Upper lobe of right lung (tissue), 1 donor: ENCODE data around the gene MYO7B. TPM values are rescaled to one million over a fixed set of nuclear protein-coding genes. Genes with fewer than 3 reads are reported as not detected.
A peak's percentile ranks its signal among the peaks of the same experiment; 100 is the strongest.

Experiments
- ATAC-seq: fragments of 200-7000 bp; cut with Tn5 transposase; one replicate; pipeline ENCODE4 v1.9.1; 2020; ENCODE audit warnings: mild to moderate bottlenecking, moderate library complexity
- DNase-seq: peaks from one replicate; pipeline ENCODE4 v3.0.0-alpha.2; 2020
- H3K27ac ChIP-seq: fragments of 200-600 bp; one replicate; pipeline ENCODE4 v1.8.0; 2022
- H3K27me3 ChIP-seq: fragments of 200-600 bp; one replicate; pipeline ENCODE4 v1.8.0; 2022; ENCODE audit warnings: mild to moderate bottlenecking
- H3K36me3 ChIP-seq: fragments of 200-600 bp; one replicate; pipeline ENCODE4 v1.8.0; 2022
- H3K4me1 ChIP-seq: fragments of 200-600 bp; one replicate; pipeline ENCODE4 v1.8.0; 2022
- H3K4me3 ChIP-seq: fragments of 200-600 bp; one replicate; pipeline ENCODE4 v1.8.0; 2022; ENCODE audit warnings: mild to moderate bottlenecking
- H3K9me3 ChIP-seq: fragments of 200-600 bp; one replicate; pipeline ENCODE4 v1.8.0; 2022
- CTCF ChIP-seq: fragments of 200-600 bp; IDR thresholded peaks from one replicate; pipeline ENCODE4 v1.8.0; 2022; ENCODE audit warnings: antibody characterized with exemption
- intact Hi-C: fragments of 100-400 bp; cut with DNase I; formaldehyde crosslinking; loops from one replicate; pipeline ENCODE4 v1.11.0; 2022
- total RNA-seq: library from RNA; stranded (reverse); fragmentation: NEBNext Ultra II Directional; extraction: Animal tissue kit (Norgen Biotek cat#: 25700); gene quantifications from one replicate; pipeline ENCODE4 v1.2.1, GENCODE V29; 2021
- donor health status: DM: no; HTN: yes; CAD: no; lungs with severe emphysema.

The MYO7B gene
- total RNA-seq, 1 donor from 2014 or later, result 2.2 TPM

- Histone ChIP-seq H3K27me3 (no peaks in the 10 kb centered on the region), H3K4me1 (peaks cover 9% of the 10 kb centered on the region), H3K27ac (no peak overlapping the region), H3K9me3 (no peaks in the 10 kb centered on the region), H3K4me3 (no peak overlapping the region), H3K36me3 (no peaks in the 10 kb centered on the region)
- intact Hi-C loops, result no loop called here
- ATAC-seq, result no peak
- TF ChIP-seq CTCF, result no peak
- no peak for DNase-seq
Measured at GRCh38 chr2:127630864-127631540, 95.5 kb downstream of the MYO7B start.

DNA sequence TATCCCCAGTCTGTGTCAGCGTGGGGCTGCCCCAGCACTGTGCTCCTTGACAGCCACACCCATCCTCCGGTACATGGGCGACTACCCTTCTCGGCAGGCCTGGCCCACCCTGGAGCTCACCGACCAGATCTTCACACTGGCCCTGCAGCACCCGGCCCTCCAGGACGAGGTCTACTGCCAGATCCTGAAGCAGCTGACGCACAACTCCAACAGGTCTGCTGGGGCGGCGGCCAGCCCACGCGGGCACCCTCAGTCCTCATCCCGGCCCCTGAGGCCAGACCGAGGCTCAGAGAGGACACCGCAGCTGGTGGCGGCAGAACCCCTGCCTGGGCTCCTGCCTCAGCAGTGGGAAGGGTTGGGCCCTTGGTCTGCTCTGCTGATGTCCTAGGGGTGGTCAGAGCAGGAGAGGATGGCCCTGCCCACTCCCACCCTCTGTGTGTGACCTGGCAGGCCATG, 96.1 kb downstream of the MYO7B start:
- H3K4me3 ChIP-seq, result no peak overlapping the region
- intact Hi-C loops, result no loop called here
- H3K9me3 ChIP-seq, result no peaks in the 10 kb centered on the region
- H3K27me3 ChIP-seq, result no peaks in the 10 kb centered on the region
- DNase-seq (no peak), ATAC-seq (peak; percentile 0)
- peak overlapping the region; percentile 17 for H3K27ac ChIP-seq
- no peaks in the 10 kb centered on the region for H3K36me3 ChIP-seq
- peaks cover 11% of the 10 kb centered on the region for H3K4me1 ChIP-seq
- TF ChIP-seq CTCF, result no peak

- no peaks in the 10 kb centered on the region for H3K36me3 ChIP-seq
- H3K27me3 ChIP-seq, result no peaks in the 10 kb centered on the region
- H3K27ac ChIP-seq, result peak overlapping the region; percentile 17
- DNase-seq, result no peak
- H3K4me3 ChIP-seq, result no peak overlapping the region
- no peak for TF ChIP-seq CTCF
- peaks cover 16% of the 10 kb centered on the region for H3K4me1 ChIP-seq
- intact Hi-C loops, result no loop called here
- no peaks in the 10 kb centered on the region for H3K9me3 ChIP-seq
- ATAC-seq, result no peak
Measured at GRCh38 chr2:127631997-127632581, 96.6 kb downstream of the MYO7B start.

GRCh38 chr2:127632592-127633489, 97.4 kb downstream of the MYO7B start:
- Histone ChIP-seq H3K27ac (no peak overlapping the region), H3K27me3 (no peaks in the 10 kb centered on the region), H3K4me1 (peaks cover 23% of the 10 kb centered on the region), H3K36me3 (no peaks in the 10 kb centered on the region), H3K4me3 (no peak overlapping the region), H3K9me3 (no peaks in the 10 kb centered on the region)
- no peak for ATAC-seq
- TF ChIP-seq CTCF, result no peak
- no peak for DNase-seq
- intact Hi-C loops, result no loop called here

- Histone ChIP-seq H3K9me3 (no peaks in the 10 kb centered on the region), H3K4me1 (peaks cover 31% of the 10 kb centered on the region), H3K36me3 (no peaks in the 10 kb centered on the region), H3K27ac (peak overlapping the region; percentile 3), H3K4me3 (no peak overlapping the region), H3K27me3 (no peaks in the 10 kb centered on the region)
- DNase-seq, result no peak
- ATAC-seq, result no peak
- intact Hi-C loops, result no loop called here
- no peak for TF ChIP-seq CTCF
Measured at GRCh38 chr2:127633556-127634065, 98.1 kb downstream of the MYO7B start.
